GM12878 (cell line): ENCODE measurements around the gene LRRC4. TPM values are rescaled to one million over a fixed set of nuclear protein-coding genes. Genes with fewer than 3 reads are reported as not detected.

ENCODE experiments used
- ATAC-seq: fragments of 200-7000 bp; cut with Tn5 transposase; 3 replicates; pipeline ENCODE4 v1.9.1; 2020; ENCODE audit warnings: mild to moderate bottlenecking, moderate library complexity
- BruUV-seq: library from RNA; stranded (reverse); fragments of 400-500 nt; replicated peaks from 2 replicates; lab custom pipeline; 2021; lab: Mats Ljungman, UMichigan
- CTCF ChIA-PET: fragments of 300-600 bp; sonication (Branson Sonifier 250); formaldehyde crosslinking; extraction: SDS; loops from one replicate; lab custom pipeline; 2021; ENCODE audit warnings: inconsistent platforms; lab: Yijun Ruan, JAX
- POLR2A ChIA-PET: fragments of 350-600 bp; formaldehyde crosslinking; extraction: SDS; loops from one replicate; lab custom pipeline; 2021; ENCODE audit warnings: inconsistent platforms; lab: Charles Lee
- RAD21 ChIA-PET: fragments of 300-600 bp; sonication (Branson Sonifier 250); formaldehyde crosslinking; loops from one replicate; lab custom pipeline; 2023; ENCODE audit warnings: antibody characterized with exemption; ENCODE audit not compliant: unreplicated experiment; lab: Charles Lee
- SMC1A ChIA-PET: fragments of 300-600 bp; sonication (Branson Sonifier 250); formaldehyde crosslinking; loops from one replicate; lab custom pipeline; 2023; ENCODE audit not compliant: unreplicated experiment, uncharacterized antibody; lab: Charles Lee
- DNase-seq: peaks from one replicate; pipeline ENCODE4 v3.0.0-alpha.2; 2011; ENCODE audit warnings: low read depth, low spot score
- FAIRE-seq: peaks from 3 replicates; lab custom pipeline; 2011; peaks lifted over from hg19 to GRCh38; lab: Jason Lieb, UNC
- H2AFZ ChIP-seq: 2 replicates; pipeline ENCODE4 v1.6.0; 2011; ENCODE audit warnings: low read depth, low read length, control low read depth; ENCODE audit not compliant: control insufficient read depth
- H3K27ac ChIP-seq: 2 replicates; pipeline ENCODE4 v1.5.1; 2011; ENCODE audit warnings: control low read depth; ENCODE audit not compliant: control insufficient read depth, insufficient read depth
- H3K27me3 ChIP-seq, 2 experiments: replicated peaks in 1 of 2; 2 replicates each; pipeline versions ENCODE4 v1.6.0 to v1.6.1; 2011; ENCODE audit warnings: low read length in 1 of 2; ENCODE audit not compliant: control insufficient read depth in 2 of 2, insufficient read depth in 2 of 2
- H3K36me3 ChIP-seq, 2 experiments: 2 replicates each; pipeline ENCODE4 v1.5.1; 2011; ENCODE audit warnings: low read length in 1 of 2; ENCODE audit not compliant: control insufficient read depth in 2 of 2, insufficient read depth in 2 of 2
- H3K4me1 ChIP-seq: 2 replicates; pipeline ENCODE4 v1.6.1; 2011; ENCODE audit warnings: mild to moderate bottlenecking, low read length, moderate library complexity, mixed read lengths; ENCODE audit not compliant: control insufficient read depth, insufficient read depth
- H3K4me2 ChIP-seq: 2 replicates; pipeline ENCODE4 v1.6.0; 2011; ENCODE audit warnings: control low read depth; ENCODE audit not compliant: control insufficient read depth, insufficient read depth
- H3K4me3 ChIP-seq: fragments of 200-600 bp; sonication (generic); 2 replicates; pipeline ENCODE4 v1.5.1; 2016
- H3K79me2 ChIP-seq: 2 replicates; pipeline ENCODE4 v1.6.0; 2011; ENCODE audit warnings: low read length; ENCODE audit not compliant: control insufficient read depth, insufficient read depth
- H3K9ac ChIP-seq: 2 replicates; pipeline ENCODE4 v1.8.0; 2011; ENCODE audit warnings: low read length, control low read depth, mixed read lengths; ENCODE audit not compliant: control insufficient read depth, insufficient read depth
- H3K9me3 ChIP-seq: replicated peaks from 3 replicates; pipeline ENCODE4 v1.5.1; 2011; ENCODE audit warnings: mild to moderate bottlenecking, low read length; ENCODE audit not compliant: control insufficient read depth, insufficient read depth
- H4K20me1 ChIP-seq: 2 replicates; pipeline ENCODE4 v1.6.0; 2011; ENCODE audit not compliant: control insufficient read depth, insufficient read depth
- BMI1 ChIP-seq: fragments of 450-650 bp; IDR thresholded peaks from 2 replicates; pipeline ENCODE4 v1.6.1; 2016; ENCODE audit warnings: mild to moderate bottlenecking, moderate library complexity, borderline replicate concordance
- DPF2 ChIP-seq: fragments of 450-650 bp; IDR thresholded peaks from 2 replicates; pipeline ENCODE4 v1.6.1; 2017; ENCODE audit warnings: mild to moderate bottlenecking
- E2F4 ChIP-seq: IDR thresholded peaks from 2 replicates; pipeline ENCODE4 v1.6.1; 2012; ENCODE audit warnings: low read depth, low read length, improper control_type of control experiment
- HDAC6 ChIP-seq: fragments of 200-600 bp; sonication (generic); IDR thresholded peaks from one replicate; pipeline ENCODE4 v1.8.0; 2017; ENCODE audit warnings: antibody characterized with exemption; ENCODE audit not compliant: unreplicated experiment
- IKZF1 ChIP-seq: fragments of 450-650 bp; conservative IDR thresholded peaks from 2 replicates; pipeline ENCODE4 v1.6.1; 2017; ENCODE audit warnings: antibody characterized with exemption, mild to moderate bottlenecking
- IRF4 ChIP-seq: IDR thresholded peaks from 2 replicates; pipeline ENCODE4 v1.6.1; 2011; ENCODE audit warnings: low read depth, low read length
- NFXL1 ChIP-seq: fragments of 450-650 bp; IDR thresholded peaks from 2 replicates; pipeline ENCODE4 v1.6.1; 2017; ENCODE audit warnings: antibody characterized with exemption, mild to moderate bottlenecking, borderline replicate concordance
- NRF1 ChIP-seq: conservative IDR thresholded peaks from 2 replicates; pipeline ENCODE4 v1.6.1; 2011; ENCODE audit warnings: mild to moderate bottlenecking, low read depth, low read length, improper control_type of control experiment
- POLR2A ChIP-seq: IDR thresholded peaks from 2 replicates; pipeline ENCODE4 v1.6.1; 2011; ENCODE audit warnings: low read depth, mild to moderate bottlenecking, low read length
- RB1 ChIP-seq: fragments of 450-650 bp; formaldehyde crosslinking; IDR thresholded peaks from 2 replicates; pipeline ENCODE4 v1.6.1; 2017; ENCODE audit warnings: mild to moderate bottlenecking, borderline replicate concordance
- RBBP5 ChIP-seq: fragments of 200-600 bp; sonication (generic); conservative IDR thresholded peaks from 2 replicates; pipeline ENCODE4 v1.6.1; 2016
- SRF ChIP-seq, 2 experiments: IDR thresholded peaks; 2 replicates each; pipeline ENCODE4 v1.6.1; 2011; ENCODE audit warnings: low read depth in 2 of 2, low read length in 2 of 2, mild to moderate bottlenecking in 1 of 2, moderate library complexity in 1 of 2
- TBL1XR1 ChIP-seq: IDR thresholded peaks from 2 replicates; pipeline ENCODE4 v1.6.1; 2012; ENCODE audit warnings: low read depth, low read length, improper control_type of control experiment
- TCF12 ChIP-seq: IDR thresholded peaks from 2 replicates; pipeline ENCODE4 v1.6.1; 2011; ENCODE audit warnings: low read depth, mild to moderate bottlenecking, low read length
- ZBTB40 ChIP-seq: fragments of 450-650 bp; IDR thresholded peaks from 2 replicates; pipeline ENCODE4 v1.6.1; 2016; ENCODE audit warnings: mild to moderate bottlenecking, moderate library complexity, borderline replicate concordance
- WGBS: methylation state at CpG from one replicate; pipeline ENCODE4 v1.1.6; 2016; ENCODE audit warnings: low lambda C conversion rate; ENCODE audit not compliant: insufficient replicate concordance, insufficient coverage; ENCODE audit errors: missing lambda C conversion rate; 5-methylcytosine and 5-hydroxymethylcytosine counted together
- in situ Hi-C: fragments of 300-500 bp; cut with MboI; formaldehyde crosslinking; loops from 9 replicates; pipeline ENCODE4 v1.14.3; 2018; ENCODE audit warnings: mixed read lengths
- intact Hi-C: fragments of 100-400 bp; cut with micrococcal nuclease; formaldehyde crosslinking; loops from one replicate; pipeline ENCODE4 v1.14.2; 2022; ENCODE audit not compliant: unreplicated experiment
- polyA plus RNA-seq, 11 experiments: library from polyadenylated mRNA; depleted of rRNA in 4 of 11; unstranded in 6 of 11; stranded (reverse) in 5 of 11; fragments of >200 nt; fragmentation: Nextera tagmentation in 4 of 11; fragmentation: Illumina TruSeq in 1 of 11; extraction: Ambion mirVana in 4 of 11; extraction: Trizol in 1 of 11; gene quantifications; 1 replicate in 1 of 11; 2 replicates in 10 of 11; pipeline versions ENCODE4 v1.2.1 to v1.2.3, GENCODE V29; 2011 to 2016; ENCODE audit warnings: inconsistent platforms in 2 of 11, missing spikeins in 2 of 11, low read depth in 1 of 11
- total RNA-seq, 4 experiments: library from RNA; depleted of rRNA in 3 of 4; stranded (reverse); fragments of >200 nt in 3 of 4; fragmentation: Illumina TruSeq in 1 of 4; extraction: Trizol in 1 of 4; gene quantifications; 2 replicates each; pipeline versions ENCODE4 v1.2.1 to v1.2.3, GENCODE V29; 2013 to 2021

Gene LRRC4
- total and polyA plus RNA-seq, 10 of the 15 experiments (the other 5 are each of a cell fraction or from before 2014, with no cell fraction given): 0.06 to 0.85 (median 0.12) TPM; not detected in 4

GRCh38 chr7:128075242-128076095 is 44.2 kb upstream of the LRRC4 start:
- intact Hi-C loops: no loop called here
- FAIRE-seq (no peak), DNase-seq (no peak), ATAC-seq (no peak)
- SMC1A ChIA-PET: no interaction called here
- CTCF ChIA-PET: no interaction called here
- H2AFZ ChIP-seq: no peak overlapping the region
- RAD21 ChIA-PET: no interaction called here
- peaks cover 26 to 42% of the 10 kb centered on the region in 2 experiments for H3K36me3 ChIP-seq
- H3K4me2 ChIP-seq: no peak overlapping the region
- H3K4me3 ChIP-seq: no peak overlapping the region
- WGBS: 98% methylated on average over 12 of the region's 12 CpGs
- no peaks in the 10 kb centered on the region for H3K79me2 ChIP-seq
- POLR2A ChIA-PET: no interaction called here
- in situ Hi-C loops: no loop called here
- H3K9ac ChIP-seq: no peak overlapping the region
- H3K27ac ChIP-seq: no peak overlapping the region
- BruUV-seq: no TSS peak
- H3K4me1 ChIP-seq: no peaks in the 10 kb centered on the region
- H4K20me1 ChIP-seq: peaks cover 2% of the 10 kb centered on the region
- H3K9me3 ChIP-seq: no peaks in the 10 kb centered on the region
- H3K27me3 ChIP-seq: no peaks in the 10 kb centered on the region
- no peak for TF ChIP-seq IKZF1
- TF ChIP-seq HDAC6: no peak
- no peak for TF ChIP-seq POLR2A
- TF ChIP-seq NRF1: no peak
- TF ChIP-seq BMI1: no peak
- no peak for TF ChIP-seq E2F4
- no peak for TF ChIP-seq IRF4
- TF ChIP-seq ZBTB40: no peak
- no peak for TF ChIP-seq SRF (IDR thresholded peaks at IDR 0.05; ENCODE audit: low read depth in 2 of 2, low read length in 2 of 2)
- no peak for TF ChIP-seq DPF2
- TF ChIP-seq TBL1XR1: no peak
- no peak for TF ChIP-seq RBBP5
- no peak for TF ChIP-seq RB1
- TF ChIP-seq TCF12: no peak
- TF ChIP-seq NFXL1: no peak
